B cell (primary cell): ENCODE results near the gene DHRS4L2. TPM values are rescaled to one million over a fixed set of nuclear protein-coding genes. Genes with fewer than 3 reads are reported as not detected.
A peak's percentile ranks its signal among the peaks of the same experiment; 100 is the strongest.
"Not testable (repeated sequence)": the region's sequence is repeated elsewhere in the genome, so short reads cannot be mapped to it uniquely, and the experiment has no call there.

Experiments used
- ATAC-seq: fragments of 200-7000 bp; cut with Tn5 transposase; one replicate; pipeline ENCODE4 v1.10.0; 2021; ENCODE audit warnings: low read depth, mild to moderate bottlenecking, moderate number of reproducible peaks, moderate library complexity
- CTCF ChIA-PET: fragments of 350-600 bp; sonication (Branson Sonifier 250); formaldehyde crosslinking; loops from one replicate; lab custom pipeline; 2021; ENCODE audit warnings: antibody characterized with exemption, inconsistent platforms; lab: Charles Lee
- POLR2A ChIA-PET: fragments of 350-600 bp; sonication (Branson Sonifier 250); formaldehyde crosslinking; loops from one replicate; lab custom pipeline; 2021; ENCODE audit warnings: antibody characterized with exemption; lab: Charles Lee
- DNase-seq: peaks from one replicate; pipeline ENCODE4 v3.0.0; 2013
- H2AFZ ChIP-seq: 2 replicates; pipeline ENCODE4 v1.6.1; 2012; ENCODE audit warnings: mild to moderate bottlenecking, low read depth, low read length; ENCODE audit not compliant: insufficient read depth, poor library complexity, severe bottlenecking
- H3K27ac ChIP-seq, 2 donors: 1 replicate in 1 of 2; 2 replicates in 1 of 2; pipeline ENCODE4 v1.5.1; 2012 to 2013; ENCODE audit warnings: low read length in 2 of 2, mild to moderate bottlenecking in 2 of 2, moderate library complexity in 1 of 2
- H3K27me3 ChIP-seq, 4 experiments: fragments of 200-600 bp in 1 of 4; sonication (generic) in 1 of 4; replicated peaks in 1 of 4; 1 replicate in 2 of 4; 2 replicates in 2 of 4; pipeline versions ENCODE4 v1.6.1 to v1.7.0; 2013 to 2016; ENCODE audit warnings: low read length in 3 of 4, mild to moderate bottlenecking in 2 of 4, mixed read lengths in 1 of 4, moderate library complexity in 1 of 4; ENCODE audit not compliant: insufficient read depth in 4 of 4, control insufficient read depth in 3 of 4; ENCODE audit errors: control extremely low read depth in 1 of 4
- H3K36me3 ChIP-seq, 2 experiments: replicated peaks in 1 of 2; 1 replicate in 1 of 2; 2 replicates in 1 of 2; pipeline versions ENCODE4 v1.6.1 to v1.7.1; 2013; ENCODE audit warnings: low read length in 1 of 2; ENCODE audit not compliant: insufficient read depth in 2 of 2, control insufficient read depth in 1 of 2; ENCODE audit errors: control extremely low read depth in 1 of 2, extremely low read depth in 1 of 2
- H3K4me1 ChIP-seq, 2 donors: fragments of 200-600 bp in 1 of 2; sonication (generic) in 1 of 2; 1 replicate in 1 of 2; 2 replicates in 1 of 2; pipeline versions ENCODE4 v1.5.1 to v1.6.1; 2013 to 2017; ENCODE audit warnings: low read length in 2 of 2; ENCODE audit not compliant: control insufficient read depth in 2 of 2, insufficient read depth in 2 of 2
- H3K4me2 ChIP-seq: replicated peaks from 2 replicates; pipeline ENCODE3; 2012; ENCODE audit warnings: mild to moderate bottlenecking, low read depth, low read length; ENCODE audit not compliant: poor library complexity, severe bottlenecking
- H3K4me3 ChIP-seq, 5 experiments: fragments of 200-600 bp in 1 of 5; sonication (generic) in 1 of 5; 1 replicate in 3 of 5; 2 replicates in 2 of 5; pipeline versions ENCODE4 v1.5.1 to v1.7.0; 2011 to 2016; ENCODE audit warnings: low read length in 4 of 5, mild to moderate bottlenecking in 4 of 5, low read depth in 2 of 5, control low read depth in 1 of 5, moderate library complexity in 1 of 5; ENCODE audit not compliant: insufficient read depth in 1 of 5; ENCODE audit errors: control extremely low read depth in 1 of 5, extremely low read depth in 1 of 5
- H3K79me2 ChIP-seq: fragments of 200-600 bp; sonication (generic); one replicate; pipeline ENCODE4 v1.6.0; 2016; ENCODE audit warnings: low read length; ENCODE audit not compliant: control insufficient read depth, insufficient read depth
- H3K9ac ChIP-seq: fragments of 200-600 bp; sonication (generic); 2 replicates; pipeline ENCODE4 v1.6.1; 2017; ENCODE audit warnings: mild to moderate bottlenecking, low read length, moderate library complexity
- H3K9me3 ChIP-seq, 3 donors: one replicate each; pipeline versions ENCODE4 v1.6.1 to v1.7.1; 2013; ENCODE audit warnings: low read length in 2 of 3; ENCODE audit not compliant: control insufficient read depth in 2 of 3, insufficient read depth in 1 of 3; ENCODE audit errors: control extremely low read depth in 1 of 3
- H4K20me1 ChIP-seq: 2 replicates; pipeline ENCODE4 v1.6.0; 2012; ENCODE audit warnings: mild to moderate bottlenecking, low read length; ENCODE audit not compliant: insufficient read depth, control insufficient read depth, poor library complexity, severe bottlenecking
- H3K27ac Mint-ChIP-seq: one replicate; pipeline ENCODE4 v1.8.0; 2021; ENCODE audit warnings: mixed read lengths
- H3K27me3 Mint-ChIP-seq: one replicate; pipeline ENCODE4 v1.8.0; 2021; ENCODE audit warnings: mixed read lengths
- H3K4me1 Mint-ChIP-seq: one replicate; pipeline ENCODE4 v1.8.0; 2021; ENCODE audit warnings: mixed read lengths
- H3K4me3 Mint-ChIP-seq: one replicate; pipeline ENCODE4 v1.8.0; 2021; ENCODE audit warnings: mixed read lengths
- H3K9me3 Mint-ChIP-seq: one replicate; pipeline ENCODE4 v1.8.0; 2022; ENCODE audit warnings: mixed read lengths; ENCODE audit not compliant: insufficient read depth
- CTCF ChIP-seq: fragments of 200-600 bp; IDR thresholded peaks from one replicate; pipeline ENCODE4 v1.8.0; 2022; ENCODE audit warnings: antibody characterized with exemption, mild to moderate bottlenecking
- EZH2 ChIP-seq: IDR thresholded peaks from 2 replicates; pipeline ENCODE4 v1.6.1; 2012; ENCODE audit warnings: borderline replicate concordance, low read depth, mild to moderate bottlenecking, moderate library complexity, low read length; ENCODE audit not compliant: insufficient read depth, poor library complexity, severe bottlenecking
- WGBS: methylation state at CpG from one replicate; pipeline ENCODE4 v1.1.5; 2013; ENCODE audit warnings: missing lambda C conversion rate; ENCODE audit not compliant: insufficient coverage; 5-methylcytosine and 5-hydroxymethylcytosine counted together
- intact Hi-C: fragments of 100-400 bp; cut with micrococcal nuclease; formaldehyde crosslinking; loops from one replicate; pipeline ENCODE4 v1.10.0; 2022
- polyA plus RNA-seq: library from polyadenylated mRNA; depleted of rRNA; stranded (reverse); fragments of >200 nt; gene quantifications from 2 replicates; pipeline ENCODE4 v1.2.3, GENCODE V29; 2012
- total RNA-seq, 2 donors: library from RNA; stranded (reverse); fragments of 120-200 nt in 1 of 2; gene quantifications; 1 replicate in 1 of 2; 2 replicates in 1 of 2; pipeline versions ENCODE4 v1.2.3 to v1.2.4, GENCODE V29; 2013 to 2022

The DHRS4L2 gene
- total and polyA plus RNA-seq, 2 donors (not counting 1 experiment from before 2014, with no cell fraction given) = 11.2 to 16.3 TPM

- peaks cover 7 to 16% of the 10 kb centered on the region in 2 donors for H3K4me1 ChIP-seq
- no peak overlapping the region for H3K4me3 Mint-ChIP-seq
- no peak overlapping the region for H3K27ac ChIP-seq
- no peaks in the 10 kb centered on the region for H3K9me3 Mint-ChIP-seq
- no peaks in the 10 kb centered on the region for H3K27me3 Mint-ChIP-seq
- WGBS = 98% methylated on average over 4 of the region's 8 CpGs
- DNase-seq = no peak
- POLR2A ChIA-PET = no interaction called here
- no peaks in the 10 kb centered on the region for H4K20me1 ChIP-seq
- H2AFZ ChIP-seq = no peak overlapping the region
- intact Hi-C loops = loop anchor here (5.0 to 10.0 kb wide), 2 partner anchors 63 to 484 kb away; partner anchors contain the start of gene NGDN
- H3K79me2 ChIP-seq = peaks cover 3% of the 10 kb centered on the region
- H3K27me3 ChIP-seq = no peaks in the 10 kb centered on the region
- no peak overlapping the region for H3K9ac ChIP-seq
- H3K4me2 ChIP-seq = no peak overlapping the region
- H3K4me1 Mint-ChIP-seq = peaks cover 27% of the 10 kb centered on the region
- TF ChIP-seq CTCF (no peak), EZH2 (no peak)
- no peak overlapping the region for H3K27ac Mint-ChIP-seq
- no peak for ATAC-seq
- H3K36me3 ChIP-seq = no peaks in the 10 kb centered on the region
- peaks cover 0 to 5% (median 0%) of the 10 kb centered on the region in 3 donors for H3K9me3 ChIP-seq
- no peak overlapping the region for H3K4me3 ChIP-seq
- CTCF ChIA-PET = interaction anchor here (0.8 to 1.4 kb wide), 2 partner anchors 21 to 320 kb away, joined by 3 to 4 read pairs; no protein-coding TSS in a partner anchor
These were observed 37.0 kb upstream of the DHRS4L2 start for GRCh38 chr14:23951590-23952201.

GRCh38 chr14:23953116-23953463 lies 35.6 kb upstream of the DHRS4L2 start:
- H3K79me2 ChIP-seq, POLR2A ChIA-PET, H3K36me3 ChIP-seq, H3K9me3 ChIP-seq, ATAC-seq, H3K27me3 Mint-ChIP-seq, H3K27me3 ChIP-seq, H4K20me1 ChIP-seq, H3K9me3 Mint-ChIP-seq, DNase-seq: not testable (repeated sequence)
- intact Hi-C loops = loop anchor here (1.0 to 10.0 kb wide), 3 partner anchors 24 to 486 kb away; partner anchors contain the start of gene NGDN
- peak overlapping the region; percentile 90 for H2AFZ ChIP-seq
- CTCF ChIA-PET = interaction anchor here (0.9 to 1.6 kb wide), 7 partner anchors 12 to 364 kb away, joined by 3 to 4 read pairs (median 3); no protein-coding TSS in a partner anchor
- Mint-ChIP-seq H3K27ac (peak overlapping the region; percentile 90), H3K4me3 (peak overlapping the region; percentile 97), H3K4me1 (peaks cover 25% of the 10 kb centered on the region)
- H3K4me1 ChIP-seq = peaks cover 7 to 16% of the 10 kb centered on the region in 2 donors
- 60% methylated on average over 3 of the region's 6 CpGs for WGBS
- H3K4me2 ChIP-seq = peak overlapping the region; percentile 71
- H3K4me3 ChIP-seq = peak overlapping the region in 4 of 5 experiments; percentile 67 to 97 (median 72)
- peak overlapping the region; percentile 40 to 63 for H3K27ac ChIP-seq
- peak overlapping the region; percentile 88 for H3K9ac ChIP-seq
